Smooth muscle cell (in vitro differentiated cells): ENCODE data around the gene PLAGL2. TPM values are rescaled to one million over a fixed set of nuclear protein-coding genes. Genes with fewer than 3 reads are reported as not detected.
A peak's percentile ranks its signal among the peaks of the same experiment; 100 is the strongest.

Source experiments
- DNase-seq: peaks from one replicate; lab custom pipeline; 2025; ENCODE audit not compliant: unreplicated experiment; lab: John Stamatoyannopoulos, UW
- H2AFZ ChIP-seq: fragments of 200-600 bp; sonication (generic); 2 replicates; pipeline ENCODE4 v1.6.0; 2016; ENCODE audit warnings: antibody characterized with exemption, low read depth, mild to moderate bottlenecking
- H3F3A ChIP-seq: fragments of 200-600 bp; sonication (generic); 2 replicates; pipeline ENCODE4 v1.6.0; 2017; ENCODE audit warnings: antibody characterized with exemption, low read depth
- H3K27ac ChIP-seq: fragments of 200-600 bp; sonication (generic); 2 replicates; pipeline ENCODE4 v1.5.1; 2016; ENCODE audit warnings: low read depth, mild to moderate bottlenecking
- H3K27me3 ChIP-seq: fragments of 200-600 bp; sonication (generic); 2 replicates; pipeline ENCODE4 v1.6.1; 2016; ENCODE audit warnings: low read depth, mild to moderate bottlenecking
- H3K36me3 ChIP-seq: fragments of 200-600 bp; sonication (generic); 2 replicates; pipeline ENCODE4 v1.5.1; 2016; ENCODE audit warnings: low read depth
- H3K4me1 ChIP-seq: fragments of 200-600 bp; sonication (generic); 2 replicates; pipeline ENCODE4 v1.5.1; 2016; ENCODE audit warnings: low read depth
- H3K4me2 ChIP-seq: fragments of 200-600 bp; sonication (generic); 2 replicates; pipeline ENCODE4 v1.6.0; 2016; ENCODE audit warnings: mild to moderate bottlenecking
- H3K4me3 ChIP-seq: fragments of 200-600 bp; sonication (generic); 2 replicates; pipeline ENCODE4 v1.5.1; 2016; ENCODE audit warnings: mild to moderate bottlenecking
- H3K79me2 ChIP-seq: fragments of 200-600 bp; sonication (generic); 2 replicates; pipeline ENCODE4 v1.6.0; 2016; ENCODE audit warnings: low read depth, mild to moderate bottlenecking
- H3K9ac ChIP-seq: fragments of 200-600 bp; sonication (generic); 2 replicates; pipeline ENCODE4 v1.6.0; 2016; ENCODE audit warnings: low read depth
- H3K9me3 ChIP-seq: fragments of 200-600 bp; sonication (generic); replicated peaks from 2 replicates; pipeline ENCODE4 v1.5.1; 2016; ENCODE audit warnings: low read depth
- H4K20me1 ChIP-seq: fragments of 200-600 bp; sonication (generic); 2 replicates; pipeline ENCODE4 v1.6.0; 2016; ENCODE audit warnings: low read depth
- WGBS: methylation state at CpG from one replicate; pipeline ENCODE4 v1.1.7; 2016; ENCODE audit warnings: low lambda C conversion rate; 5-methylcytosine and 5-hydroxymethylcytosine counted together
- polyA plus RNA-seq: library from polyadenylated mRNA; unstranded; fragments of >200 nt; fragmentation: Nextera tagmentation; extraction: Ambion mirVana; gene quantifications from 2 replicates; pipeline ENCODE4 v1.2.1, GENCODE V29; 2016
- total RNA-seq: library from RNA; depleted of rRNA; stranded (reverse); fragments of >200 nt; gene quantifications from 2 replicates; pipeline ENCODE4 v1.2.3, GENCODE V29; 2014
- TF ChIP-seq, protein P1 (sequence below): fragments of 200-600 bp; sonication (generic); IDR thresholded peaks from 2 replicates; pipeline ENCODE4 v1.5.1; 2017; ENCODE audit warnings: borderline replicate concordance, mild to moderate bottlenecking, antibody characterized with exemption; ENCODE audit not compliant: insufficient read depth, poor library complexity, severe bottlenecking

Gene PLAGL2
- total and polyA plus RNA-seq, 2 experiments from 2014 or later, result 10.4 to 18.7 TPM

DNA sequence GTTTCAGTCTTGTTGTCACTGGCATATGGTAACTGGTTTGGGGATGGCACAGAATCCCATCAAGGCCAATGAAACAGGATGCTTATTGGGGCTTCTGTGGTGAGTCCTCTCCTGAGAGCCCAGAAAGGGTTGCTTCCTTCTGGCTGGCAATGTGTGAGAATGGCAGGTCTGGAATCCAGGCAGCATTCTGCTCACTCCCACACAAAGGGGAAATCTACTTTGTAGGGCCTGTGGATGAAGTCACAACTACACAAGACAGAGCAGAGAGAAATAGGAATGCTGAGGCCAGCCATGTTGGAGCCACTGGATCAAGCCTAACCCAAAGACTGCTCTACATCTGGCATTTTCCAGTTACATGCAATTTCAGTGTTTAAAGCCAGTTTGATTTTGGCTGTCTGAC, 15.7 kb downstream of the PLAGL2 start:
- Histone ChIP-seq H2AFZ (no peak overlapping the region), H3F3A (peaks cover 42% of the 10 kb centered on the region), H3K4me3 (no peak overlapping the region), H3K9me3 (no peaks in the 10 kb centered on the region), H4K20me1 (peaks cover 8% of the 10 kb centered on the region), H3K4me1 (peaks cover 13% of the 10 kb centered on the region), H3K9ac (no peak overlapping the region), H3K27me3 (no peaks in the 10 kb centered on the region), H3K4me2 (peak overlapping the region; percentile 22), H3K36me3 (peaks cover 6% of the 10 kb centered on the region), H3K79me2 (peaks cover 10% of the 10 kb centered on the region), H3K27ac (peak overlapping the region; percentile 74)
- TF ChIP-seq, protein P1, sequence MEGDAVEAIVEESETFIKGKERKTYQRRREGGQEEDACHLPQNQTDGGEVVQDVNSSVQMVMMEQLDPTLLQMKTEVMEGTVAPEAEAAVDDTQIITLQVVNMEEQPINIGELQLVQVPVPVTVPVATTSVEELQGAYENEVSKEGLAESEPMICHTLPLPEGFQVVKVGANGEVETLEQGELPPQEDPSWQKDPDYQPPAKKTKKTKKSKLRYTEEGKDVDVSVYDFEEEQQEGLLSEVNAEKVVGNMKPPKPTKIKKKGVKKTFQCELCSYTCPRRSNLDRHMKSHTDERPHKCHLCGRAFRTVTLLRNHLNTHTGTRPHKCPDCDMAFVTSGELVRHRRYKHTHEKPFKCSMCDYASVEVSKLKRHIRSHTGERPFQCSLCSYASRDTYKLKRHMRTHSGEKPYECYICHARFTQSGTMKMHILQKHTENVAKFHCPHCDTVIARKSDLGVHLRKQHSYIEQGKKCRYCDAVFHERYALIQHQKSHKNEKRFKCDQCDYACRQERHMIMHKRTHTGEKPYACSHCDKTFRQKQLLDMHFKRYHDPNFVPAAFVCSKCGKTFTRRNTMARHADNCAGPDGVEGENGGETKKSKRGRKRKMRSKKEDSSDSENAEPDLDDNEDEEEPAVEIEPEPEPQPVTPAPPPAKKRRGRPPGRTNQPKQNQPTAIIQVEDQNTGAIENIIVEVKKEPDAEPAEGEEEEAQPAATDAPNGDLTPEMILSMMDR, result no peak
- DNase-seq, result no peak

DNA sequence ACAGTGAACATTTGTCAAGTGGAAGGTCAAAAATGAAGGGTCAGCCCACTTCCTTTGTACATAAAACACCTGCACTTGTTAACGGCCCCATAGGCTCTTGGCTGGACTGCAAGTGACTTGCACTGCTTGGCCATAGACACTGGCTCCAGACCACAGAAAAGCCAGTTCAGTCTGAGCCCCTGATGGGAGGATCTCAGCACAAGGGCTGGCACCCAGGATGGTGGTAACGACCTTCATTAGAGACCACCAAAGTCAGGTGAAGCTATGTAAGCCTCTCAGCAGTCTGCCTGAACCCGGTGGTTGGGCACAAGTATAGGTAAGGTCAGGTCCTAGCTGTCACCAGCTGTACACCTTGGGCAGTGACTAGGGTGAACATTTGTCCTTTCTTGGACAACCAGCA, 16.1 kb downstream of the PLAGL2 start:
- Histone ChIP-seq H3K27me3 (no peaks in the 10 kb centered on the region), H3K9ac (no peak overlapping the region), H3K4me3 (no peak overlapping the region), H3K79me2 (peaks cover 10% of the 10 kb centered on the region), H3K36me3 (peaks cover 6% of the 10 kb centered on the region), H3K4me2 (peak overlapping the region; percentile 22), H3K27ac (peak overlapping the region; percentile 74), H4K20me1 (peaks cover 8% of the 10 kb centered on the region), H3K4me1 (peaks cover 13% of the 10 kb centered on the region), H3K9me3 (no peaks in the 10 kb centered on the region), H2AFZ (no peak overlapping the region), H3F3A (peaks cover 42% of the 10 kb centered on the region)
- TF ChIP-seq, protein P1, result no peak
- no peak for DNase-seq
- 90% methylated on average over 3 of the region's 3 CpGs for WGBS

DNA sequence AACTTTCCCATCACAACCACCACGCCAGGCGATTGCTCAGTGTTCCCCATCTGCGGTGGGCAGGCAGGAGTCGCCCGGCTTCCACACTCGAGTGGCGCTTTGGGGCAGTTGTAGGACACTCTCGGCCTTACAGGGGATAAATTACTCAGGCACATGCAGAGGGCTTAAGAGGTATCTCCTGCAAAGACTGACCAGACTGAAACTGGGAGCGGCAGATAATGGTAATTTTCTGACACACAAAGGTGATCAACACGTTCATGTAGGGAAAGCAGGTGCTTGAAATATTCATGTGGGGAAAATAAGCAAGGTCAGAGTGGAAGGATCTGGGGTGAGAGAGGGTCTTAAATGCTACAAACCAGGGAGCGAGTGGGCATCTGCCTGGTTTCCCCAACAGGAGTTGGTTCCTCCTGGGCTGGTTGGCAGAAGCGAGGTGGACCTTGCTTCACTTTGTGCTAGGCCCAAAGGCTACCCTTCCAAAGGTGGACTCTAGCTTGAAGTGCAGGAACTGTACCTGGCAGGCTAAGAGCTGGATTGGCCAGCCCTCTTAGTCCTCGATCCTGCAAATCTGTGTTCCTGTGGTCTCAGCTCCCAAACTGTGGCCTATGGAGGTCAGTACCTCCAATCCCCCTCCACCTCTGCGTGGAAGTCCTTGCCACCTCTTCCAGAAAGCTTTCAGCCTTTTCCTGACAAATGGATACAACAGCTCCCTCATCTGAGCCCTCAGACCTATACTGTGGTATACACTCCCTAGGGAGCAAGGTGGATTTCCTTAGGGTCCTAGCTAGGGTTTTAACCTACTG, 16.7 kb downstream of the PLAGL2 start:
- no peak for DNase-seq
- Histone ChIP-seq H3K27ac (peak overlapping the region; percentile 74), H3K27me3 (no peaks in the 10 kb centered on the region), H2AFZ (peak overlapping the region; percentile 89), H3K4me3 (peak overlapping the region; percentile 83), H4K20me1 (peaks cover 8% of the 10 kb centered on the region), H3K79me2 (peaks cover 10% of the 10 kb centered on the region), H3K9me3 (no peaks in the 10 kb centered on the region), H3K9ac (peak overlapping the region; percentile 79), H3K4me1 (peaks cover 13% of the 10 kb centered on the region), H3F3A (peaks cover 42% of the 10 kb centered on the region), H3K36me3 (peaks cover 2% of the 10 kb centered on the region), H3K4me2 (peak overlapping the region; percentile 98)
- WGBS, result 37% methylated on average over 14 of the region's 14 CpGs
- TF ChIP-seq, protein P1, result no peak
